ENCODE results near the gene SERTAD3. TPM values are rescaled to one million over a fixed set of nuclear protein-coding genes. Genes with fewer than 3 reads are reported as not detected.
"Not testable (repeated sequence)": the region's sequence is repeated elsewhere in the genome, so short reads cannot be mapped to it uniquely, and the experiment has no call there.

The SERTAD3 gene
- total RNA-seq, 1 donor: 19.1 TPM

GRCh38 chr19:40428197-40428596, 15.9 kb downstream of the SERTAD3 start:
- not testable (repeated sequence) for DNase-seq (ENCODE audit: low read depth in 2 of 3, low spot score in 2 of 3)

- DNase-seq (ENCODE audit: low read depth in 2 of 3, low spot score in 2 of 3): peak; percentile 98 to 100 (median 99)
Observed at GRCh38 chr19:40425450-40426287, 18.5 kb downstream of the SERTAD3 start, which contains the start of gene SERTAD1. SERTAD1 (minus strand) TSS chr19:40425992; CDS start chr19:40423546, 2,446 bp downstream.

- no peak for DNase-seq (ENCODE audit: low read depth in 2 of 3, low spot score in 2 of 3)
Observed at GRCh38 chr19:40424637-40425449, 19.3 kb downstream of the SERTAD3 start.

- DNase-seq (ENCODE audit: low read depth in 2 of 3, low spot score in 2 of 3): no peak
Observed at GRCh38 chr19:40423938-40424337, 20.2 kb downstream of the SERTAD3 start.

- DNase-seq (ENCODE audit: low read depth in 2 of 3, low spot score in 2 of 3): no peak
Observed at GRCh38 chr19:40422748-40423566, 21.2 kb downstream of the SERTAD3 start.

GRCh38 chr19:40421993-40422747, 22.0 kb downstream of the SERTAD3 start:
- DNase-seq (ENCODE audit: low read depth in 2 of 3, low spot score in 2 of 3): no peak

- peak in 2 of 3 donors; percentile 73 to 76 for DNase-seq (ENCODE audit: low read depth in 2 of 3, low spot score in 2 of 3)
Observed at GRCh38 chr19:40420766-40421765, 23.1 kb downstream of the SERTAD3 start.

GRCh38 chr19:40420451-40420765, 23.7 kb downstream of the SERTAD3 start:
- no peak for DNase-seq (ENCODE audit: low read depth in 2 of 3, low spot score in 2 of 3)

- DNase-seq (ENCODE audit: low read depth in 2 of 3, low spot score in 2 of 3): no peak
Observed at GRCh38 chr19:40419780-40420179, 24.4 kb downstream of the SERTAD3 start.

GRCh38 chr19:40419066-40419612, 25.0 kb downstream of the SERTAD3 start:
- no peak for DNase-seq (ENCODE audit: low read depth in 2 of 3, low spot score in 2 of 3)

- no peak for DNase-seq (ENCODE audit: low read depth in 2 of 3, low spot score in 2 of 3)
Observed at GRCh38 chr19:40418040-40418439, 26.1 kb downstream of the SERTAD3 start.

- DNase-seq (ENCODE audit: low read depth in 2 of 3, low spot score in 2 of 3): no peak
Observed at GRCh38 chr19:40417643-40417981, 26.5 kb downstream of the SERTAD3 start.

GRCh38 chr19:40416918-40417642, 27.1 kb downstream of the SERTAD3 start:
- DNase-seq (ENCODE audit: low read depth in 2 of 3, low spot score in 2 of 3): peak in 2 of 3 donors; percentile 64 to 79

GRCh38 chr19:40415768-40416167, 28.4 kb downstream of the SERTAD3 start:
- DNase-seq (ENCODE audit: low read depth in 2 of 3, low spot score in 2 of 3): no peak

- no peak for DNase-seq (ENCODE audit: low read depth in 2 of 3, low spot score in 2 of 3)
Observed at GRCh38 chr19:40414542-40415535, 29.3 kb downstream of the SERTAD3 start.

GRCh38 chr19:40413291-40413845, 30.8 kb downstream of the SERTAD3 start, which contains the start of gene PRX:
PRX (minus strand) TSS chr19:40413378; CDS start chr19:40407932, 5,446 bp downstream.
- DNase-seq (ENCODE audit: low read depth in 2 of 3, low spot score in 2 of 3): peak in 2 of 3 donors; percentile 21 to 37

Data from hematopoietic multipotent progenitor cell (in vitro differentiated cells).